ENCODE measurements around the gene CCKAR.
"Not testable (repeated sequence)": the region's sequence is repeated elsewhere in the genome, so short reads cannot be mapped to it uniquely, and the experiment has no call there.

Gene CCKAR

GRCh38 chr4:26503844-26504243, 13.6 kb upstream of the CCKAR start:
- H3K27me3 Mint-ChIP-seq, result peaks cover 7% of the 10 kb centered on the region
- no peaks in the 10 kb centered on the region for H3K4me1 Mint-ChIP-seq (ENCODE audit: low read depth)
- H3K27ac Mint-ChIP-seq, result no peak overlapping the region
- no peaks in the 10 kb centered on the region for H3K9me3 Mint-ChIP-seq (ENCODE audit: low read depth)
- no peaks in the 10 kb centered on the region for H3K36me3 Mint-ChIP-seq
- H3K4me3 Mint-ChIP-seq, result no peak overlapping the region

- Mint-ChIP-seq H3K4me3 (no peak overlapping the region), H3K9me3 (ENCODE audit: low read depth) (no peaks in the 10 kb centered on the region), H3K36me3 (no peaks in the 10 kb centered on the region), H3K27ac (no peak overlapping the region), H3K4me1 (ENCODE audit: low read depth) (no peaks in the 10 kb centered on the region), H3K27me3 (peaks cover 7% of the 10 kb centered on the region)
Observed at GRCh38 chr4:26503427-26503826, 13.1 kb upstream of the CCKAR start.

DNA sequence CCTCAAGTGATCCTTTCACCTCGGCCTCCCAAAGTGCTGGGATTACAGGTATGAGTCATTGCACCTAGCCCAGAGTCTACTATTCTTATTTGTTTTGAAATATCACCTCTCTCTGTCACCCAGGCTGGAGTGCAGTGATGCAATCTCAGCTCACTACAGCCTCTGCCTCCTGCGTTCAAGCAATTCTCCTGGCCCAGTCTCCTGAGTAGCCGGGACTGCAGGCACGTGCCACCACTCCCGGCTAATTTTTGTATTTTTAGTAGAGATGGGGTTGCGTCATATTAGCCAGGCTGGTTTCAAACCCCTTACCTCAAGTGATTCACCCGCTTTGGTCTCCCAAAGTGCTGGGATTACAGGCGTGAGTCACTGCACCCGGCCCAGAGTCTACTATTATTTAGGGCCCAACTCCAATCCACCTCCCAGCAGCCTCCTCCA, 10.3 kb upstream of the CCKAR start:
- not testable (repeated sequence) for H3K36me3 Mint-ChIP-seq; H3K4me1 Mint-ChIP-seq (ENCODE audit: low read depth); H3K4me3 Mint-ChIP-seq; H3K9me3 Mint-ChIP-seq (ENCODE audit: low read depth); H3K27ac Mint-ChIP-seq; H3K27me3 Mint-ChIP-seq

DNA sequence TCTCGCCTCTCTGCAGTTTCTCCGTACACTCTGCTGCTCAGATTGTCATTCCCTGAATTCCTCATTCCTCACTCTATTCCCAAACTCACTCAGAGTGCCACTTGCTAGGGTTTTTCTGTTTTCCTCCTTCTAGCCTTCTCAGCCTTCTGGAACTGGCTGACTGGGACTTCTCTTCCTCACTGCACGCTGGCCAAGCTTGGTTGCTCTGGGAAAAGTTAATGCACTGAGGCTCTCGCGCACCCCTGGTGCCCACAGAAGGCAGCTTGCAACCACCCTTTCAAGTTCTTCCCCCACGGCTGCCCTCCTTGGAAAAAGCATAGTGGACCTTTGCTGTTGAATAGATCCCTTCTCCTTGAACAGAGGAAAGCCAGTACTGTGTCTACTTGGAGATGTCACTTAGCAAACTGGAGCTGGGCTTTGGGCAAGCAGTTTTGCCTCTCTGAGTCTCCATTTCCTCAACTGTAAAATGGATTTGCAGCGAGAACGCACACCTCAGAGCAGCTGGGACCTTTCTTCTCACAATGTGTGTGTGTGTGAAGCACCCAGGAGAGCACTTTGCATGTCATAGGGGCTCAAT, 6.0 kb upstream of the CCKAR start:
- Mint-ChIP-seq H3K27ac (no peak overlapping the region), H3K9me3 (ENCODE audit: low read depth) (no peaks in the 10 kb centered on the region), H3K4me1 (ENCODE audit: low read depth) (no peaks in the 10 kb centered on the region), H3K27me3 (peaks cover 18% of the 10 kb centered on the region), H3K36me3 (no peaks in the 10 kb centered on the region), H3K4me3 (no peak overlapping the region)

GRCh38 chr4:26493461-26493860, 3.2 kb upstream of the CCKAR start:
- Mint-ChIP-seq H3K27me3 (peaks cover 21% of the 10 kb centered on the region), H3K4me1 (ENCODE audit: low read depth) (no peaks in the 10 kb centered on the region), H3K9me3 (ENCODE audit: low read depth) (no peaks in the 10 kb centered on the region), H3K4me3 (no peak overlapping the region), H3K36me3 (no peaks in the 10 kb centered on the region), H3K27ac (no peak overlapping the region)

- Mint-ChIP-seq H3K36me3 (no peaks in the 10 kb centered on the region), H3K4me1 (ENCODE audit: low read depth) (no peaks in the 10 kb centered on the region), H3K27ac (no peak overlapping the region), H3K27me3 (peaks cover 25% of the 10 kb centered on the region), H3K9me3 (ENCODE audit: low read depth) (no peaks in the 10 kb centered on the region), H3K4me3 (no peak overlapping the region)
Observed at GRCh38 chr4:26491449-26492170, 1.3 kb upstream of the CCKAR start.

- Mint-ChIP-seq H3K9me3 (ENCODE audit: low read depth) (no peaks in the 10 kb centered on the region), H3K4me1 (ENCODE audit: low read depth) (no peaks in the 10 kb centered on the region), H3K27ac (no peak overlapping the region), H3K27me3 (peaks cover 25% of the 10 kb centered on the region), H3K4me3 (no peak overlapping the region), H3K36me3 (no peaks in the 10 kb centered on the region)
Observed at GRCh38 chr4:26490960-26491284, 638 bp upstream of the CCKAR start.

DNA sequence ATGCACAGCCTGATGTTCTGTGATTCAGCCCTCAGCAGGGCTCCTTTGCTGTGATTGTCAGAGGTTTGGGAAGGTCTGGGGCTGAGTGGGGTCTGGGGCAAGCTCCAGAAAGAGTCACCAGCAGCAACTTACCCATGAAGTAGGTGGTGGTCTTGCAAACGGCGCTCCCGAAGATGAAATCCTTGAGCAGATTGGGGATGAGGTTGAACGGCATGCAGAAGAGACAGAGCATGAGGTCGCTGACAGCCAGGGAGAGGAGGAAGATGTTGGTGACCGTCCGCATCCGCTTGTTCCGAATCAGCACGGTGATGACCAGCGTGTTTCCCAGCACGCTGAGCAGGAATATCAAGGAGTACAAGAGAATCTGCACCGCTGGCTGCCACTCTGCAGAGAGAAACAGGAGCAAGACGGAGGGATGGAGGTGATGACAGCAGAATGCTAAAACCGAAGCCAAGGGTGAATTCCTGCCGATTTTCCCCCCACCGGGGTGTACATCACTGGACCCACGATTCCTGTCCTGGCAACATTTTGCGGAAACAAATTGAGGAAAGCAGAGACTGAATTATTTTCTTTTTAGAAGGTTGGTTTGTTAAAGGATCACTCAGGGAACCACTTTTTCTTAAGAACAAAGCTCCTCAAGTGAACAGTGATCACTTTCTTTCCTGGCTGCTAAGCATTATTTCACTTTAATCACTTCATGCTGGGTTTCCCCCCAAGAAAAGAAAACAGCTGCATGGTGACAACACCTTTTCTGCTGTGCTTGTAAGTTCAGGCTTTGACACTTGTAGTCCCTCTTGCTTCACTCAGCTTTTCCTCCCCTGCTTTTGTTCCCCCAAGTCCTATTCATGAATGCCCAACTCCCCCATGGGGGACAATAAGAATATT, 941 bp downstream of the CCKAR start:
- Mint-ChIP-seq H3K9me3 (ENCODE audit: low read depth) (no peaks in the 10 kb centered on the region), H3K27me3 (peaks cover 15% of the 10 kb centered on the region), H3K27ac (no peak overlapping the region), H3K36me3 (no peaks in the 10 kb centered on the region), H3K4me1 (ENCODE audit: low read depth) (no peaks in the 10 kb centered on the region), H3K4me3 (no peak overlapping the region)

GRCh38 chr4:26485684-26486083, 4.6 kb downstream of the CCKAR start:
- H3K36me3 Mint-ChIP-seq, result no peaks in the 10 kb centered on the region
- H3K4me1 Mint-ChIP-seq (ENCODE audit: low read depth), result no peaks in the 10 kb centered on the region
- no peaks in the 10 kb centered on the region for H3K9me3 Mint-ChIP-seq (ENCODE audit: low read depth)
- no peak overlapping the region for H3K4me3 Mint-ChIP-seq
- peaks cover 10% of the 10 kb centered on the region for H3K27me3 Mint-ChIP-seq
- no peak overlapping the region for H3K27ac Mint-ChIP-seq

GRCh38 chr4:26484516-26484915, 5.8 kb downstream of the CCKAR start:
- no peaks in the 10 kb centered on the region for H3K4me1 Mint-ChIP-seq (ENCODE audit: low read depth)
- H3K4me3 Mint-ChIP-seq, result no peak overlapping the region

GRCh38 chr4:26484032-26484515, 6.2 kb downstream of the CCKAR start:
- no peaks in the 10 kb centered on the region for H3K36me3 Mint-ChIP-seq
- H3K27me3 Mint-ChIP-seq, result peaks cover 9% of the 10 kb centered on the region
- no peaks in the 10 kb centered on the region for H3K4me1 Mint-ChIP-seq (ENCODE audit: low read depth)
- H3K9me3 Mint-ChIP-seq (ENCODE audit: low read depth), result no peaks in the 10 kb centered on the region
- no peak overlapping the region for H3K27ac Mint-ChIP-seq
- H3K4me3 Mint-ChIP-seq, result no peak overlapping the region

More at GRCh38 chr4:26484516-26484915, 5.8 kb downstream of the CCKAR start:
- Mint-ChIP-seq H3K9me3 (ENCODE audit: low read depth) (no peaks in the 10 kb centered on the region), H3K27ac (no peak overlapping the region), H3K36me3 (no peaks in the 10 kb centered on the region), H3K27me3 (peaks cover 10% of the 10 kb centered on the region)

DNA sequence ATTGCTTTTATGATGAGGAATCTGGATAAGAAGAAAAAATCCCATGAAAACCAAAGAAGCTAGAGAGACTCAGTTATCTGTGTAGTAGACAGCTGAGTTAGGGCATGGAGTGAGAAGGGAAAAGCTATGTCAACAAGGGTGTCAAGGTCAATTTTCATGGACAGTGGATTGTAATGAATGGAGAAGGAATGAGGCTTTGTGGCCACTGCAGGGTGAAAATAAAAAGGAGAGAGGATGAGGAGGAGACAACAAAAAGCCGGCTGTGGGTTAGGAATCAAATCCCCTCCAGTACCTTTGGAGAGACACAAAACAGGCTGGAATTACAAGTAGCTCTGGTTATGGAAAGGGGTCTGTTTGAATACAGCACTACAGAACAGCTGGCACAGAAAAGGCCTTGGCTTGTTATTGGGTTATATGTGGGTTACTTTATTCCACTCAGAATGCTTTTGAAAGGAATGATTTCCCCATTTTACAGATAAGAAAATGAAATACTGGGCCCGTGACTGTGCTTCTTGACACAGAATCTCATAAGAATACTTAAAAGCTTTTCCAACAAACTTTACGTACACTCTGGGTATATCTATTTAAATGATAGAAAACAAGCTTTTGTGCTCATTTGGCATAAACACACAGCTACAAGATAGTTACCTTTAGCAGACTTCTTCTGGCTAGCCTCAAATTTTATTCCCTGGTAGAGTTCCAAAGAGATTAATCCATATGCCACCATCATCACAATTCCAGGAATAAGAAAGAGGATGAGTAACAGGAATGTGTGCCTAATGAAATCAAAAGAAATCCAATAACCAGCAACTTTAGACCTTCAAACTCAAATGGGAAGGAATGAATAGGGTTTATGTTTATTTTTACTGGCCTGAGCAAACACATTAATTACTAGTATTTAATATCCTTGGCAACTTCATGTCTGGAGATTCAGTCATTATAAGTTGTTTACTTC, 7.5 kb downstream of the CCKAR start:
- Mint-ChIP-seq H3K27me3 (peaks cover 1% of the 10 kb centered on the region), H3K4me1 (ENCODE audit: low read depth) (no peaks in the 10 kb centered on the region), H3K4me3 (no peak overlapping the region), H3K9me3 (ENCODE audit: low read depth) (no peaks in the 10 kb centered on the region), H3K36me3 (no peaks in the 10 kb centered on the region), H3K27ac (no peak overlapping the region)

- Mint-ChIP-seq H3K27ac (no peak overlapping the region), H3K4me1 (ENCODE audit: low read depth) (no peaks in the 10 kb centered on the region), H3K9me3 (ENCODE audit: low read depth) (no peaks in the 10 kb centered on the region), H3K4me3 (no peak overlapping the region), H3K36me3 (no peaks in the 10 kb centered on the region), H3K27me3 (peaks cover 3% of the 10 kb centered on the region)
Observed at GRCh38 chr4:26478330-26478729, 12.0 kb downstream of the CCKAR start.

DNA sequence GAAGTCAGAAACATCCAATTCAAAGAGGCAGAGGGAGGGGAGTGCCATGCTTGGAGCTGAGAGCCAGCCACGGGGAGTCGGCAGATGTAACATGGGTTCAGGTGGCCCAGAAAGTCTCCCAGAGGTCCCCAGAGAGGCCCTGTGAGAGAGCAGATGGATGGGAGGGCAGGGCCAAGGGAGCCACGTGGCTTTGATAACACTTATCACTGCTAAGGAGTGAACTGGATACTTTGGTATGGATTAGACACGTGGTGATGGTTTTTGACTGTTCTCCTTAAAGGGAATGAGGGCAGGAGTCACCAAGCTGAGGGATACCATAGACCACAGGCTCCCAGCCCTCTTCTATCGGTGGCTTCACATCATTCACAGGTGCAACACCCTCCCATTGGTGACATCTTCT, 13.7 kb downstream of the CCKAR start:
- peaks cover 3% of the 10 kb centered on the region for H3K9me3 Mint-ChIP-seq (ENCODE audit: low read depth)

More for the DNA sequence above, 13.7 kb downstream of the CCKAR start:
- no peak overlapping the region for H3K4me3 Mint-ChIP-seq
- peaks cover 7% of the 10 kb centered on the region for H3K27me3 Mint-ChIP-seq
- H3K4me1 Mint-ChIP-seq (ENCODE audit: low read depth), result no peaks in the 10 kb centered on the region
- no peaks in the 10 kb centered on the region for H3K36me3 Mint-ChIP-seq
- no peak overlapping the region for H3K27ac Mint-ChIP-seq
